Stimulated activated naive CD8-positive, alpha-beta T cell treated with anti-CD3 and anti-CD28 coated beads, Interleukin-15, amount 100 ng/mL, for 72 hours (primary cell): ENCODE results near the gene PKD2L1.

Source experiments
- ATAC-seq: fragments of 150-1000 bp; cut with Tn5 transposase; 2 replicates; pipeline ENCODE4 v1.10.0; 2021; ENCODE audit warnings: mild to moderate bottlenecking, moderate library complexity
- DNase-seq, 2 donors: peaks; one replicate each; pipeline ENCODE4 v3.0.0; 2021 to 2022
- H3K27ac Mint-ChIP-seq, 2 donors: one replicate each; pipeline ENCODE4 v1.8.0; 2022; ENCODE audit warnings: mild to moderate bottlenecking in 2 of 2, mixed read lengths in 2 of 2, moderate library complexity in 2 of 2
- H3K27me3 Mint-ChIP-seq: one replicate; pipeline ENCODE4 v1.8.0; 2022; ENCODE audit warnings: mixed read lengths
- H3K4me1 Mint-ChIP-seq: one replicate; pipeline ENCODE4 v1.8.0; 2022; ENCODE audit warnings: mild to moderate bottlenecking, mixed read lengths
- H3K4me3 Mint-ChIP-seq, 2 donors: one replicate each; pipeline ENCODE4 v1.8.0; 2022; ENCODE audit warnings: mild to moderate bottlenecking in 2 of 2, mixed read lengths in 2 of 2, moderate library complexity in 1 of 2
- H3K9me3 Mint-ChIP-seq, 2 donors: one replicate each; pipeline ENCODE4 v1.8.0; 2022; ENCODE audit warnings: mixed read lengths in 2 of 2

The PKD2L1 gene

DNA sequence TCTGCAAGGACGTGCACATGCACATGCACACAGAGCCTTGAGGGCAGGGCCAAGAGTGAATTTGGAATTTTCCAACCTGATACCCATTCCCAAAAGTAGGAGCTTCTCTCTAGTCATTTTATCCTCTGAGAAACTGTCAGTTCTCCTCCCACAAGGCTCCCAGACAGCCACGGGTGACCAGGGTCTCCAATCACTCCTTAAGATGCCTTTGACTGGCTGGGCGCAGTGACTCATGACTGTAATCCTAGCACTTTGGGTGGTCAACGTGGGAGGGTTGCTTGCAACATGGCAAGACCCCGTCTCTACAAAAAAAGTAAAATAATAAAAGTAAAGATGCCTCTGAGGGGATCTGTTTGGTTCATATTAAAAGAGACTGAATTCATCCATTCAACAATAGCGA lies 30.2 kb upstream of the PKD2L1 start:
- peaks cover 30% of the 10 kb centered on the region for H3K4me1 Mint-ChIP-seq
- H3K27ac Mint-ChIP-seq, result no peak overlapping the region

DNA sequence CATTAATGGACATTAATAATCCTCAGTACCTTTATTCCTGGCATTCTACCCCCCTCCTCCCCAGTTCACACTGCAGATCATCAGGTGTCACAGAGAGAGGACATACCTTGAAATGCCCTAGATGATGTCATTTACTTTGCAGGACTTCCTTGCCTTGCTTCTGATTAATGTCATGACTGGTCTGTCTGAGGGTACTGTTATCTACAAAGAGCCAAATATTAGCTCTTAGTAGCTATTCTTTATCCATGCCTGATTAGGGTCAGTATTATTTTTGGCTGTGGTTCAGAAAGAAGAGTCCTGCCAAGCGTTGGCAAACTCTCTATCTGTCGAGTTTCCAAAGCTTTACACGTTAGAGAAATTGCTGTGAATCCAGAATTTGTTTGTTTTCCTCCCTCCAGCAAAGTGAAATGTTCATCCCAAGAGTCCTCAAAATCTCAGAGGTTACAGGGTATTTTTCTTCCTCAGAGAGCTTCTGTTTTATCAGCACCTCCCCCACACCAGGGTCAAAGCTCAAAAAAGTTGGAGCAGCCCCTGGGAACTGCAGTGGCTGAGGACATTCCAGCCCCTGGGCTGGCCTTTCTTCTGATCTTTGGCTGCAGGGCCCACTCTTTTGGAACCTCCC lies 29.6 kb upstream of the PKD2L1 start:
- no peaks in the 10 kb centered on the region for H3K9me3 Mint-ChIP-seq
- no peaks in the 10 kb centered on the region for H3K27me3 Mint-ChIP-seq
- peak overlapping the region in 1 of 2 donors; percentile 16 for H3K27ac Mint-ChIP-seq
- H3K4me3 Mint-ChIP-seq, result no peak overlapping the region
- ATAC-seq (no peak), DNase-seq (no peak)
- H3K4me1 Mint-ChIP-seq, result peaks cover 35% of the 10 kb centered on the region

More for the DNA sequence above, 30.2 kb upstream of the PKD2L1 start:
- Mint-ChIP-seq H3K4me3 (no peak overlapping the region), H3K27me3 (no peaks in the 10 kb centered on the region), H3K9me3 (no peaks in the 10 kb centered on the region)
- ATAC-seq (no peak), DNase-seq (no peak)

DNA sequence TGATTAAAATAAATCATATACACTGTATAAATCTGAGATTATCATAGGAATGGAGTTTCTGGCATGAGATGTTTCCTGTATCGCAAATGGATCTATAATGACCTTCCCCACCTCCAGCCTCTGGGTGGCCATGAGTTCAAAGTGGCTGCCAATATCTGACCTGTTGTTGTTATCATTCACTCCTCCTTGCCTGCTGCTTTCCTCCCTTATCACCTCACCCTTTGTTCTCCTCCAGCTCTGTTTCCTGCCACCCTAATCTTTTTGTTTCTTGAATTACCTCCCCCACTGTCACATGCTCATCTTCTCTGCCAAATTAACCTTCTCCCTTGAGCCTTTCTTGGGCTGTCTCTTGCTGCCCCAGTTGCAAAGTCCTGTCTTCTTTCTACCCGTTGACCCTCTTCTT lies 29.0 kb upstream of the PKD2L1 start:
- Mint-ChIP-seq H3K9me3 (no peaks in the 10 kb centered on the region), H3K27ac (peak overlapping the region in 1 of 2 donors; percentile 83), H3K4me1 (peaks cover 35% of the 10 kb centered on the region), H3K4me3 (no peak overlapping the region), H3K27me3 (no peaks in the 10 kb centered on the region)
- ATAC-seq (no peak), DNase-seq (no peak)

DNA sequence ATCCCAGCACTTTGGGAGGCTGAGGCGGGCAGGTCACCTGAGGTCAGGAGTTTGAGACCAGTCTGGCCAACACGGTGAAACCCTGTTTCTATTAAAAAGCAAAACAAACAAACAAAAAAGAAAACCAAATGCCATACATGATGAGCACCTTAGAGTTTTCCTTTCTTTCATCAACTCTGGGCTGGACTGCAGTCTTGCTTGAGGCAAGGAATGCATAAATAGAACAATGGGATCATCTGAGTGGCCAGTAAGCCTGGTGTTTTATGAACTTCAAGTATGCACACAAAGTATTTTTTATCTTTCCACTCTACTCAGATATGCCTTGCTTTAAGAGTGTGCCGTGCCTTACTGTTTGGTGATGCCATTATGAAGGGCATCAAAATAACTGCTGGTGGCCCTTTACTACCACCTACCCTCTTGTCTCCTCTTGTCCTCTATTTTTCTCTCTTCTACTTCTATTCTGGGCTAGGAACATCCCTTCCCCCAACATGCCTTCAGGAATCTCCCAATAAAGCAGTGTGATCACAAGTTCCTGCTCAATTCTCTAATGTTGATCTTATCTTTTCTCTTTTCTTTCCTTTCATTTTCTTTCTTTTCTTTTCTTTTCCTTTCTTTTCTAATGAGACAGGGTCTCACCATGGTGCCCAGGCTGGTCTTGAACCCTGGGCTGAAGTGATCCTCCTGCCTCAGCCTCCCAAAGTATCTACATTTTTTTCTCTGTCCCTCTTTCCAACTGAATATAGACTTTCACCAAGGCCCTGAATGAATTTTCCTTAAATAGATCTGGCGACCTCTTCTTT lies 27.2 kb upstream of the PKD2L1 start:
- peaks cover 39% of the 10 kb centered on the region for H3K4me1 Mint-ChIP-seq
- DNase-seq, result no peak
- no peaks in the 10 kb centered on the region for H3K9me3 Mint-ChIP-seq
- H3K4me3 Mint-ChIP-seq, result no peak overlapping the region
- H3K27me3 Mint-ChIP-seq, result no peaks in the 10 kb centered on the region
- no peak for ATAC-seq
- peak overlapping the region in 1 of 2 donors; percentile 82 for H3K27ac Mint-ChIP-seq

DNA sequence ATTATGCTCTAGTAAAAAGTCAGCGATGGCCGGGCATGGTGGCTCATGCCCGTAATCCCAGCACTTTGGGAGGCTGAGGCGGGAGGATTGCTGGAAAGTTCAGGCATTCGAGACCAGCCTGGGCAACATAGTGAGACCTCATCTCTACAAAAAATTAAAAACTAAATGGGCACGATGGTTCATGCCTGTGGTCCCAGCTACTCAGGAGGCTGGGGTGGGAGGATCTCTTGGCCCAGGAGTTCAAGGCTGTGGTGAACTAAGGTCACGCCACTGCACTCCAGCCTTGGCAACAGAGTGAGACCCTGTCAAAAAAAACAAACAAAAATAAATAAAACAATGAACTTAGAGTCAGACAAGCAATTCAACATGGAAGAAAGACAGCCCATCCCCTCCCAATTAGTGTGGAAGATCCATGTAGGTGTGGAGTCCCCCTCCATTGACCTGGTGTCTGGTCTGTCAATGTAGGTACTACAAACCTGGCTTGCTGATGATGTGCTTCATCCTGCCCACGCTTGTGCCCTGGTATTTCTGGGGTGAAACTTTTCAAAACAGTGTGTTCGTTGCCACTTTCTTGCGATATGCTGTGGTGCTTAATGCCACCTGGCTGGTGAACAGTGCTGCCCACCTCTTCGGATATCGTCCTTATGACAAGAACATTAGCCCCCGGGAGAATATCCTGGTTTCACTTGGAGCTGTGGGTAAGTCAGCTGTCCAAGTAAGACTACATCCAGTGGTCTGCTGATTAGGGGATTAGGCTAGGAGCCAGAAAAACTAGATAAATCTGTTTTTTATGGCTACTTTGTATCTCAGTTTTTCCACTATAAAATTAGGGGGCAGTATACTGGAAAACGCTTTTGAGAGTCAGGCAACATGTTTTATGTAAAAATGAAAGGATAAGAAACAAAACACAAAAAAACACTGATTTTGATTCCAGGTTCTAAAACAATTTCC lies 26.3 kb upstream of the PKD2L1 start:
- no peak overlapping the region for H3K4me3 Mint-ChIP-seq
- H3K27ac Mint-ChIP-seq, result no peak overlapping the region
- no peaks in the 10 kb centered on the region for H3K27me3 Mint-ChIP-seq
- peaks cover 48% of the 10 kb centered on the region for H3K4me1 Mint-ChIP-seq
- no peak for DNase-seq
- ATAC-seq, result no peak
- H3K9me3 Mint-ChIP-seq, result no peaks in the 10 kb centered on the region

DNA sequence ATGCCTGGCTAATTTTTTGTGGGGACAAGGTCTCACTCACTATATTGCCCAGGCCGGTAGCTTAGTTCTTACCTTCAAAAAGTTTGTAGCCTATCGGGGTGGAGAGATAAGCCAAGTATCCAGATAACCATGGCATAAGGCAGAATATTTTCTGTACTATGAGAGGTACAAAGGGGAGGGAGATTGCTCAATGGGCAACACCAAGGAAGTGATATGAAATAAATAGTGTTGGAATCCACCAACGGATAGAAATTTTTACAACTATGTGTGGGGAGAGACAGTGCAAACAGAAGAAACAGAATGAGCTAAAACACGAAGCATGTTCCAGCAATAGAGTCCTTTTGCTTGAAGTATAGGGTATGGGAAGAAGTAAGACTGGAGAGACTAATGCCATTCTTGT lies 25.1 kb upstream of the PKD2L1 start:
- Mint-ChIP-seq H3K4me1 (peaks cover 60% of the 10 kb centered on the region), H3K27me3 (no peaks in the 10 kb centered on the region), H3K4me3 (no peak overlapping the region), H3K27ac (peak overlapping the region in 1 of 2 donors; percentile 4), H3K9me3 (no peaks in the 10 kb centered on the region)
- ATAC-seq (no peak), DNase-seq (no peak)

DNA sequence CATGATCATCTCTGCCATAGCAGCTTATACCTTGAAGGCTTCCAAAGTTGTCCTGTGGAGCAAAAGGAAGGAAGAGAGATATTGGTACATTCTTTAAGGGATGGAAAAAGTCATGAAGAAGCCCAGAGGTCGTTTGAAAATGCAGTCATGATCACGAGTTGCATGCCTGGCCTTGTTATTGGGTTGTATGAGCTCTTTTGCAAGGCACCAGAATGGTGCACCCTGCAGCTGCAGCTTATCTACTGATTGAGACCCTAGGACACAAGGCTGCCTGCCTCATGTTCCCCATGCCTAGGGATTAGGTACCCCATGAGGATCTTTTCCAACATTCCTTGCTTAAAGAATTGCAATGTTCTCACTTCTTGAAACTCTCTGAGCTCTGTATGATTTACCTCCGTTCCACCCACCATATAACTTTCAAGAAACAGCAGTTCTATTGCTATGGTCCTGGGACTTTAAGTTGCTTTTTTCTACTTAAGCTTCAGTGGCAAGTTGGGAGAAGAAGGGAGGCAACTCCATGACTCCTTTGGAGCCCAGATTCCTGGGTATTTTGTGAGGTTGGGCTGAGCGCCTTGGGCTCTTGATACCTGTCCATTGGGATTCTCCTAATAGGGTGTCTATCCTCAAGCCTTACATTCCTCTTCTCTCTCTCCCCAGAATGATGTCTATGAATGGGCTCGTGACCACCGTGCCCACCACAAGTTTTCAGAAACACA lies 23.9 kb upstream of the PKD2L1 start:
- no peaks in the 10 kb centered on the region for H3K27me3 Mint-ChIP-seq
- DNase-seq (no peak), ATAC-seq (no peak)
- H3K9me3 Mint-ChIP-seq, result no peaks in the 10 kb centered on the region
- H3K4me1 Mint-ChIP-seq, result peaks cover 67% of the 10 kb centered on the region
- H3K4me3 Mint-ChIP-seq, result no peak overlapping the region
- H3K27ac Mint-ChIP-seq, result no peak overlapping the region

DNA sequence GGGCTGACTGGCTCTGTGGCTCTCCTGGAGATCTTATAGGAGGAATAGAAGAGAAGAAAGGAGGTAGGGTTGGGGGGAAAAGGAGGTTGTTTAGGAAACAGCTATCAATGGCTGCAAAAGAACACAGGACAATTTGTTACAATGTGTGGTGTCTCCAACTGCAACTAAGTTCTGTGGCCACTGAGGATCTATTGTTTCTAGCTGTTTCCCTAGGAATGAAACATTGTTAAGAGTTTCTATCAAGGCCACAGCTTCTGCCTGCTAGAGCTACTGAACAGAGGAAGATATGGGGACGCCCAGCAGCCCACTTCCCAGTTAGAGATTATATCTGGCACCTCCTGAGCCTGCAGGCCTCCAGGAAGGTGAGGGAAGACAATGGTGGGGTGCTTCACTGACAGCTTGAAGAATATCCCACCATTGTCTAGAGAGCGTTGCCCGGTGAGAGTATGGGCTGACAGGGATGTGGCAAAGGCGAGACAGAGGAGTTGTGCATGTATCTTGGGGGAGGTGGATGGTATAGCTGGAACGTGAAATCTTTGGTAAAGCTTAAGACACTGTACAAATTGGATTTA lies 21.0 kb upstream of the PKD2L1 start:
- Mint-ChIP-seq H3K9me3 (no peaks in the 10 kb centered on the region), H3K27ac (peak overlapping the region in 1 of 2 donors; percentile 28), H3K27me3 (no peaks in the 10 kb centered on the region), H3K4me1 (peaks cover 76% of the 10 kb centered on the region), H3K4me3 (peak overlapping the region; percentile 3 to 92)
- DNase-seq (no peak), ATAC-seq (no peak)

DNA sequence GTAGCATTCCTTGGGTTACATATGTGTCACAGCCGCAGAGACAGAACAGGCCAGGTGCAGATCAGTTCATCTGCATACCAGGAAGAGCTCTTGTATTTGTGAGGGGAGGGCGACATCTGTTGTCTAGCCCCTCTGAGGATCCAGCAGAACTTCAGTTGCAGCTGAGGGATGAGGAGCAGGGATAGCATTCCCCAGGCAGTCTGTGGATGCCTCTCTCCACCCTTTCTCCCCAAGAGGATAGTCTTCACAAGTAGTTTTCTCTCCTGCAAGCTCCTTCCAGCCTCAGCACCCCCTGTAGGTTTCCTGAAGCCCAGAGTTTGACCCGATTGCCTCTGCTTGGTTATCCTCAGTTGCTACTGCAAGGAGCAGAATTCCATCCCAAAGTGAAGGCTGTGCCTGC lies 19.6 kb upstream of the PKD2L1 start:
- Mint-ChIP-seq H3K4me1 (peaks cover 75% of the 10 kb centered on the region), H3K27me3 (no peaks in the 10 kb centered on the region), H3K27ac (peak overlapping the region in 1 of 2 donors; percentile 51), H3K4me3 (peak overlapping the region; percentile 92 to 94), H3K9me3 (no peaks in the 10 kb centered on the region)
- ATAC-seq, result no peak
- DNase-seq, result no peak

DNA sequence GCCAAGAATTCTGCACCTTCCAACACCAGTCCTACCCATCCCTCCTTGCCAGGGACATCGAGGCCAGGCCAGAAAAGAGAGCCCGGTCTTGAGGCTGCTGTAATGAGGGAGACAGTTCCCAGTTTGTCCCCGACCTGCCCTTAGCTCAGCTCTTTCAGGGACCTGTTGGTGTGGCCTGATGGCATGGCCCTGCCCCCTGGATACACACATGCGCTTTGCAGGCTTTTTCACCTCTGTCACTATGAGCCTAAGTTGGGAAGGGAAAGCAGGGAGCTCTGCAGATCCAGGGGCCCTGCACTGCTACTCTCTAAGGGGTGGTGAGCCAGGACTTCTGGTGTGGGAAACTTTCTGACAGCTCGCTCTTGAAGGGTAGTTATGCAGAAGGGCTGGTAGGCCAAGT lies 19.1 kb upstream of the PKD2L1 start:
- Mint-ChIP-seq H3K4me3 (peak overlapping the region; percentile 92 to 94), H3K27ac (peak overlapping the region in 1 of 2 donors; percentile 51), H3K4me1 (peaks cover 81% of the 10 kb centered on the region), H3K27me3 (no peaks in the 10 kb centered on the region), H3K9me3 (no peaks in the 10 kb centered on the region)
- ATAC-seq, result no peak
- DNase-seq, result no peak

DNA sequence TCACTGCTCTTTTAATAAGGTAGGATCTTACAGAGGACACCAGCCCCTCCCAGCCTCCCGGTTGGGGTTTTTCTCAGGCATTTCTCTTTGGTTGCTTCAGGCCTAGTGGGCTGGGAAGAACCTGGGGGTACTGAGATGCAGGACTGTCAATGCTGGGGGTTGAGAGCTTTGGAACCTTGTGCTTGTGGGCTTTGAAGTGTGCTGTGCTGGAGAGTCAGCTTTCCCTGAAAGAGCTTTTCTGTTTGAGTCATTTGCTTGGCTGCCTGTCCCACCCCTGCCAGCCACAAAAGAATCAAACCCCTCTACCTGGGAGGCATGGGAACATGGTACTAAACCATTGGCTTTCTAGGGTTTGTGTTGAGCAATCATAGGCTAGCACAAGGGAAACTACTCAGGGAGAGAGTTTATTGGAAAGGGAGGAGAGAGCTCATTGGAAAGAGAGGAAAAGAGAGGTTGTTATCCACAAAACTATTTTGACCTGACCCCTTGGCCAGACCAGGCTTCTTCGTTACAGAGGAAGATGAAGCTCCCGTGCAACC lies 18.4 kb upstream of the PKD2L1 start:
- Mint-ChIP-seq H3K27ac (peak overlapping the region in 1 of 2 donors; percentile 94), H3K4me3 (peak overlapping the region; percentile 92 to 94), H3K4me1 (peaks cover 84% of the 10 kb centered on the region), H3K27me3 (no peaks in the 10 kb centered on the region), H3K9me3 (no peaks in the 10 kb centered on the region)
- DNase-seq (no peak), ATAC-seq (no peak)

DNA sequence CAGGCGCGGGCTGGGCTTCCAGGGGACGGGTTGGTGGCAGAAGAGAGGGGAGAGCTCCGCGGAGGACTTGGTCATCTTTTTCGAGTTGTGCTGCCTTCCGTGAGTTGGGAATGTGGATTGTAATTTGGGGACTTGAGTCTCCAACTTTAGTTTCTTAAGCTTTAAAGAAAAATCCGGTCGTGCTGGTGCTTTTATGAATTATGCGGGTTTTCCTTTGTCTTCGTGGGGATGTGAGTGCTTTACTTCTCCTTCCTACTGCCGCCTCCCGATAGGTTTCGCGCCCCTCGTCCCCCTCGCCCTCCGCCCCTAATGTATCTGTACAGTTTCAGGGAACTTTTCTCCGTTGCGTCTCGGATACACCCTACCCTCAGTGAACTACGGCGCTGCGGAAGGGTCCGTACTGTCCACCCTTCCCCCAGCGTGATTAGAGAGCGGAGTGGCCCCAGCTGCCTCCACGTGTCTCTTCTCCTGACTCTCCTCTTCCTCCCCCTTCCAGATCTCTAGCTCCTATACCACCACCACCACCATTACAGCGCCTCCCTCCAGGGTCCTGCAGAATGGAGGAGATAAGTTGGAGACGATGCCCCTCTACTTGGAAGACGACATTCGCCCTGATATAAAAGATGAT lies 17.7 kb upstream of the PKD2L1 start:
- H3K27me3 Mint-ChIP-seq, result no peaks in the 10 kb centered on the region
- no peaks in the 10 kb centered on the region for H3K9me3 Mint-ChIP-seq
- no peak for ATAC-seq
- H3K4me3 Mint-ChIP-seq, result peak overlapping the region; percentile 92 to 94
- no peak for DNase-seq
- peak overlapping the region; percentile 75 to 94 for H3K27ac Mint-ChIP-seq
- peaks cover 84% of the 10 kb centered on the region for H3K4me1 Mint-ChIP-seq

DNA sequence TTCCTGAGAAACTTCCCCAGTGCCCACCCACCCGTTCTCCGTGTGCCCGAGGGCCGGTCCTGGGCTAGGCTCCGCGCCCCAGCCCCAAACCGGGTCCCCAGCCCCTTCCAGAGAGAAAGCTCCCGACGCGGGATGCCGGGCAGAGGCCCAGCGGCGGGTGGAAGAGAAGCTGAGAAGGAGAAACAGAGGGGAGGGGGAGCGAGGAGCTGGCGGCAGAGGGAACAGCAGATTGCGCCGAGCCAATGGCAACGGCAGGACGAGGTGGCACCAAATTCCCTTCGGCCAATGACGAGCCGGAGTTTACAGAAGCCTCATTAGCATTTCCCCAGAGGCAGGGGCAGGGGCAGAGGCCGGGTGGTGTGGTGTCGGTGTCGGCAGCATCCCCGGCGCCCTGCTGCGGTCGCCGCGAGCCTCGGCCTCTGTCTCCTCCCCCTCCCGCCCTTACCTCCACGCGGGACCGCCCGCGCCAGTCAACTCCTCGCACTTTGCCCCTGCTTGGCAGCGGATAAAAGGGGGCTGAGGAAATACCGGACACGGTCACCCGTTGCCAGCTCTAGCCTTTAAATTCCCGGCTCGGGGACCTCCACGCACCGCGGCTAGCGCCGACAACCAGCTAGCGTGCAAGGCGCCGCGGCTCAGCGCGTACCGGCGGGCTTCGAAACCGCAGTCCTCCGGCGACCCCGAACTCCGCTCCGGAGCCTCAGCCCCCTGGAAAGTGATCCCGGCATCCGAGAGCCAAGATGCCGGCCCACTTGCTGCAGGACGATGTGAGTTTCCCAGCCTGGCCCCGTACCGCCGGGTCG lies 16.9 kb upstream of the PKD2L1 start, which contains the start of gene SCD:
Gene SCD (plus strand): TSS at position 469 of the 803 bp plus-strand sequence. CDS start 272 bp downstream, at position 741.
- Mint-ChIP-seq H3K4me1 (peaks cover 84% of the 10 kb centered on the region), H3K27me3 (no peaks in the 10 kb centered on the region)

More for the DNA sequence above, 16.9 kb upstream of the PKD2L1 start, which contains the start of gene SCD:
- peak; percentile 95 for ATAC-seq
- Mint-ChIP-seq H3K27ac (peak within 1 kb of the TSS; percentile 75 to 94), H3K9me3 (no peaks in the 10 kb centered on the region), H3K4me3 (peak within 1 kb of the TSS; percentile 92 to 94)
- peak; percentile 78 to 90 for DNase-seq
